GM23338 (cell line): ENCODE data around the gene MAGOH. TPM values are rescaled to one million over a fixed set of nuclear protein-coding genes. Genes with fewer than 3 reads are reported as not detected.

Experiments
- ATAC-seq: fragments of 200-7000 bp; cut with Tn5 transposase; 3 replicates; pipeline ENCODE4 v1.9.1; 2020
- DNase-seq: peaks from one replicate; pipeline ENCODE4 v3.0.0-alpha.2; 2015; ENCODE audit warnings: low spot score
- H2AFZ ChIP-seq: fragments of 200-600 bp; sonication (generic); 2 replicates; pipeline ENCODE4 v1.8.0; 2016; ENCODE audit warnings: antibody characterized with exemption, mild to moderate bottlenecking, moderate library complexity
- H3F3A ChIP-seq: fragments of 200-600 bp; sonication (generic); replicated peaks from 2 replicates; pipeline ENCODE4 v1.8.0; 2017; ENCODE audit warnings: antibody characterized with exemption, mixed run types, low read depth
- H3K27ac ChIP-seq: fragments of 200-600 bp; sonication (generic); 2 replicates; pipeline ENCODE4 v1.6.1; 2016; ENCODE audit warnings: low read depth
- H3K27me3 ChIP-seq: fragments of 200-600 bp; sonication (generic); 2 replicates; pipeline ENCODE4 v1.8.0; 2016; ENCODE audit warnings: mild to moderate bottlenecking, mixed run types, moderate library complexity; ENCODE audit not compliant: insufficient read depth
- H3K36me3 ChIP-seq: fragments of 200-600 bp; sonication (generic); 2 replicates; pipeline ENCODE4 v1.8.0; 2016; ENCODE audit warnings: mild to moderate bottlenecking; ENCODE audit not compliant: insufficient read depth
- H3K4me1 ChIP-seq: fragments of 200-600 bp; sonication (generic); 2 replicates; pipeline ENCODE4 v1.8.0; 2016; ENCODE audit warnings: mild to moderate bottlenecking, moderate library complexity; ENCODE audit not compliant: insufficient read depth
- H3K4me2 ChIP-seq: fragments of 200-600 bp; sonication (generic); 2 replicates; pipeline ENCODE4 v1.7.1; 2017; ENCODE audit warnings: mixed run types
- H3K4me3 ChIP-seq: fragments of 200-600 bp; sonication (generic); 2 replicates; pipeline ENCODE4 v1.6.1; 2016; ENCODE audit warnings: mixed run types
- H3K79me2 ChIP-seq: fragments of 200-600 bp; sonication (generic); replicated peaks from 2 replicates; pipeline ENCODE4 v1.8.0; 2017; ENCODE audit warnings: mild to moderate bottlenecking; ENCODE audit not compliant: insufficient read depth
- H3K9me2 ChIP-seq: fragments of 200-600 bp; sonication (generic); 2 replicates; pipeline ENCODE4 v1.8.0; 2017; ENCODE audit not compliant: insufficient read depth
- H4K20me1 ChIP-seq: fragments of 200-600 bp; sonication (generic); replicated peaks from 2 replicates; pipeline ENCODE4 v1.8.0; 2017; ENCODE audit warnings: mild to moderate bottlenecking; ENCODE audit not compliant: insufficient read depth
- H3K27ac Mint-ChIP-seq: 2 replicates; pipeline ENCODE4 v1.8.0; 2020; ENCODE audit warnings: inconsistent platforms, mild to moderate bottlenecking, moderate library complexity, mixed read lengths
- H3K27me3 Mint-ChIP-seq: 3 replicates; pipeline ENCODE4 v1.8.0; 2022; ENCODE audit warnings: low read depth, mild to moderate bottlenecking, moderate library complexity, mixed read lengths, inconsistent platforms; ENCODE audit not compliant: insufficient read depth, poor library complexity
- H3K36me3 Mint-ChIP-seq: 3 replicates; pipeline ENCODE4 v1.8.0; 2021; ENCODE audit warnings: low read depth, mild to moderate bottlenecking, inconsistent platforms, moderate library complexity, mixed read lengths
- H3K4me1 Mint-ChIP-seq: 3 replicates; pipeline ENCODE4 v1.8.0; 2020; ENCODE audit warnings: mild to moderate bottlenecking, inconsistent platforms, mixed read lengths
- H3K4me3 Mint-ChIP-seq: 3 replicates; pipeline ENCODE4 v1.8.0; 2021; ENCODE audit warnings: moderate library complexity, mild to moderate bottlenecking, inconsistent platforms, mixed read lengths
- H3K9me3 Mint-ChIP-seq: 3 replicates; pipeline ENCODE4 v1.8.0; 2020; ENCODE audit warnings: moderate library complexity, mild to moderate bottlenecking, inconsistent platforms, mixed read lengths
- CREB1 ChIP-seq: fragments of 250-450 bp; sonication (Bioruptor Pico); IDR thresholded peaks from 2 replicates; pipeline ENCODE4 v1.5.0; 2020; ENCODE audit warnings: low read depth, mild to moderate bottlenecking, moderate library complexity
- ETS1 ChIP-seq: IDR thresholded peaks from 2 replicates; pipeline ENCODE4 v1.6.1; 2016; ENCODE audit warnings: antibody characterized with exemption
- EZH2 ChIP-seq: fragments of 200-600 bp; sonication (generic); IDR thresholded peaks from one replicate; pipeline ENCODE4 v1.8.0; 2017; ENCODE audit warnings: antibody characterized with exemption, mild to moderate bottlenecking, low read depth; ENCODE audit not compliant: unreplicated experiment
- NANOG ChIP-seq: IDR thresholded peaks from 2 replicates; pipeline ENCODE4 v1.6.1; 2016; ENCODE audit warnings: antibody characterized with exemption, borderline replicate concordance
- POLR2AphosphoS5 ChIP-seq: IDR thresholded peaks from 2 replicates; pipeline ENCODE4 v1.6.1; 2016; ENCODE audit warnings: antibody characterized with exemption, low read depth
- REST ChIP-seq: IDR thresholded peaks from one replicate; pipeline ENCODE4 v1.6.1; 2018; ENCODE audit warnings: antibody characterized with exemption; ENCODE audit not compliant: unreplicated experiment
- STAT1 ChIP-seq: IDR thresholded peaks from one replicate; pipeline ENCODE4 v1.6.1; 2016; ENCODE audit warnings: antibody characterized with exemption; ENCODE audit not compliant: unreplicated experiment
- ZNF114 ChIP-seq: fragments of 250-450 bp; sonication (Bioruptor Pico); IDR thresholded peaks from 2 replicates; pipeline ENCODE4 v1.5.0; 2020; ENCODE audit warnings: mild to moderate bottlenecking, moderate library complexity
- ZNF331 ChIP-seq: fragments of 250-450 bp; sonication (Bioruptor Pico); IDR thresholded peaks from 2 replicates; pipeline ENCODE4 v1.5.0; 2020; ENCODE audit warnings: low read depth, mild to moderate bottlenecking, moderate library complexity
- polyA plus RNA-seq: library from polyadenylated mRNA; unstranded; fragments of >200 nt; fragmentation: Nextera tagmentation; extraction: Ambion mirVana; gene quantifications from 2 replicates; pipeline ENCODE4 v1.2.1, GENCODE V29; 2016
- total RNA-seq: library from RNA; depleted of rRNA; stranded (reverse); fragments of >200 nt; shearing (Covaris generic); gene quantifications from 2 replicates; pipeline ENCODE4 v1.2.3, GENCODE V29; 2014

Gene MAGOH
- total and polyA plus RNA-seq, 2 experiments from 2014 or later: 79.3 to 185 TPM

- no peak overlapping the region for H3K27ac Mint-ChIP-seq
- peaks cover 23% of the 10 kb centered on the region for H3K9me3 Mint-ChIP-seq
- Histone ChIP-seq H3K27me3 (no peaks in the 10 kb centered on the region), H3F3A (no peaks in the 10 kb centered on the region), H4K20me1 (no peaks in the 10 kb centered on the region; the same call in 1 of the 2 replicates), H3K4me2 (no peak overlapping the region), H2AFZ (no peak overlapping the region), H3K79me2 (no peaks in the 10 kb centered on the region), H3K4me3 (no peak overlapping the region), H3K9me2 (no peaks in the 10 kb centered on the region), H3K27ac (no peak overlapping the region), H3K36me3 (peaks cover 50% of the 10 kb centered on the region), H3K4me1 (no peaks in the 10 kb centered on the region)
- H3K27me3 Mint-ChIP-seq: peaks cover 3% of the 10 kb centered on the region
- H3K36me3 Mint-ChIP-seq: peaks cover 89% of the 10 kb centered on the region
- H3K4me1 Mint-ChIP-seq: no peaks in the 10 kb centered on the region
- no peak for DNase-seq
- ATAC-seq: no peak
- no peak for TF ChIP-seq ZNF114
- TF ChIP-seq EZH2: no peak
- no peak for TF ChIP-seq POLR2AphosphoS5
- TF ChIP-seq STAT1: no peak
- TF ChIP-seq REST: no peak
- no peak for TF ChIP-seq ETS1
- no peak overlapping the region for H3K4me3 Mint-ChIP-seq
Observed at GRCh38 chr1:53210352-53210751, 28.0 kb downstream of the MAGOH start.

GRCh38 chr1:53207726-53208125 lies 30.6 kb downstream of the MAGOH start:
- Mint-ChIP-seq H3K4me3 (no peak overlapping the region), H3K4me1 (no peaks in the 10 kb centered on the region), H3K9me3 (peaks cover 33% of the 10 kb centered on the region), H3K27me3 (peaks cover 5% of the 10 kb centered on the region), H3K36me3 (peaks cover 98% of the 10 kb centered on the region), H3K27ac (no peak overlapping the region)
- DNase-seq (no peak), ATAC-seq (no peak)
- Histone ChIP-seq H4K20me1 (no peaks in the 10 kb centered on the region; the same call in 1 of the 2 replicates), H3K79me2 (no peaks in the 10 kb centered on the region), H2AFZ (no peak overlapping the region), H3K4me1 (no peaks in the 10 kb centered on the region), H3K9me2 (no peaks in the 10 kb centered on the region), H3K27ac (no peak overlapping the region), H3F3A (no peaks in the 10 kb centered on the region), H3K4me3 (no peak overlapping the region), H3K36me3 (peaks cover 63% of the 10 kb centered on the region), H3K27me3 (no peaks in the 10 kb centered on the region), H3K4me2 (no peak overlapping the region)
- TF ChIP-seq NANOG (no peak), STAT1 (no peak), POLR2AphosphoS5 (no peak), REST (no peak), CREB1 (CRISPR knock-in tag) (no peak), ETS1 (no peak), ZNF331 (CRISPR knock-in tag) (no peak), EZH2 (no peak)
